GM20431 (cell line): ENCODE results near the gene TCEAL4.
"Not testable (repeated sequence)": the region's sequence is repeated elsewhere in the genome, so short reads cannot be mapped to it uniquely, and the experiment has no call there.

Source experiments
- in situ Hi-C: fragments of 300-500 bp; cut with MseI, MboI; formaldehyde crosslinking; loops from one replicate; pipeline ENCODE4 v1.15.0; 2020; ENCODE audit warnings: low sequenced_read_pairs; ENCODE audit not compliant: unreplicated experiment

TCEAL4 gene

GRCh38 chrX:103586314-103586646, 965 bp downstream of the TCEAL4 start:
- in situ Hi-C loops: no loop called here

GRCh38 chrX:103586659-103587058, 1.3 kb downstream of the TCEAL4 start:
- in situ Hi-C loops: no loop called here

- in situ Hi-C loops: not testable (repeated sequence)
Observed at GRCh38 chrX:103592295-103592694, 7.0 kb downstream of the TCEAL4 start.

GRCh38 chrX:103595202-103595601, 9.9 kb downstream of the TCEAL4 start:
- in situ Hi-C loops: not testable (repeated sequence)

GRCh38 chrX:103607364-103608305, 22.3 kb downstream of the TCEAL4 start, which contains the start of gene TCEAL3:
Gene TCEAL3, plus strand, starts transcription at chrX:103607963. Its CDS starts 1,102 bp downstream, at chrX:103609065.
- in situ Hi-C loops: no loop called here

- in situ Hi-C loops: no loop called here
Observed at GRCh38 chrX:103608306-103608963, 23.1 kb downstream of the TCEAL4 start.

- in situ Hi-C loops: no loop called here
Observed at GRCh38 chrX:103610282-103610681, 25.0 kb downstream of the TCEAL4 start.

- in situ Hi-C loops: no loop called here
Observed at GRCh38 chrX:103613362-103613890, 28.1 kb downstream of the TCEAL4 start.

- in situ Hi-C loops: no loop called here
Observed at GRCh38 chrX:103614999-103615398, 29.7 kb downstream of the TCEAL4 start.

- in situ Hi-C loops: no loop called here
Observed at GRCh38 chrX:103615781-103616371, 30.6 kb downstream of the TCEAL4 start.

- in situ Hi-C loops: no loop called here
Observed at GRCh38 chrX:103616676-103617186, 31.4 kb downstream of the TCEAL4 start.

GRCh38 chrX:103624111-103624510, 38.8 kb downstream of the TCEAL4 start:
- in situ Hi-C loops: no loop called here

GRCh38 chrX:103626855-103627254, 41.5 kb downstream of the TCEAL4 start:
- in situ Hi-C loops: no loop called here

- in situ Hi-C loops: no loop called here
Observed at GRCh38 chrX:103628386-103629317, 43.3 kb downstream of the TCEAL4 start, which contains the start of gene TCEAL1. Gene TCEAL1, plus strand, starts transcription at chrX:103628975. Its CDS starts 942 bp downstream, at chrX:103629917.

GRCh38 chrX:103629318-103630170, 44.2 kb downstream of the TCEAL4 start:
- in situ Hi-C loops: no loop called here

GRCh38 chrX:103630171-103630511, 44.8 kb downstream of the TCEAL4 start:
- in situ Hi-C loops: no loop called here

GRCh38 chrX:103631145-103631544, 45.8 kb downstream of the TCEAL4 start:
- in situ Hi-C loops: no loop called here

- in situ Hi-C loops: no loop called here
Observed at GRCh38 chrX:103635436-103635835, 50.1 kb downstream of the TCEAL4 start.
